ENCODE data around the gene MAPK8IP2.

DNA sequence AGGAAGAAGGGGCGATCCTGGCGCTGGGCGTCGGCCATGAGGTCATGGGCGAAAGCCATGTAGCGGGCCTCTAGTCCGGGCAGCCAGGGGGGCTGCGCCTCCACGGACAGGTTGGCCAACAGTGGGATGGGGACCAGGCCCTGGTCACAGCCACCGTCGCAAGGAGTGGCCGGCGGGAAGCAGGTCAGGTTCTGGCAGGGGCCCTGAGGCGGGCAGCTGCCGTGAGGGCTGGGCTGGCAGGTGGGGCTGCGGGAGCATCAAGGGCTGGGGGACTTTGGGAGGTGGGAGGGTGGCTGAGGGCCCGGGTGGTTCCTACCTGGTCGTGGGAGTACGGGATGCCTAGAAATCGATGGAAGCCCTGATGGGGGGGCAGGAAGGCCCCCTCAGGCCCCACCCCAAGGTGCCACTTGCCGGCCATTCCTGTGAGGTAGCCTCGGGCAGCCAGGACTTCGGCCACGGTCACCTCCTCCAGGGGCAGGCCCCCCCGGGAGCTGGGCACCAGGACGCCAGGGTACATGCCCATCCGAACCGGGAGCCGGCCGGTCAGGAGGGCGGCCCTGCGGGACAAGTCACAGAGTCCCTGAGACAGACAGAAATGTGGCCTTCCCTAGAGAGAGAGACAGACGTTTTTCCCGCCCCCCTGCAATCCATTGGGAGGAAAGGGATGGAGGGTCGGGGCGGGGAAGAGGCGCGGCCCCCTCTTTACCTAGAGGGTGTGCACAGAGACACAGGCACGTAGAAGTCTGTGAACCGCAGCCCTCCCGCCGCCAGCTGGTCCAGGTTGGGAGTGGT is 26.5 kb downstream of the MAPK8IP2 start:
- no peak for TF ChIP-seq SMC3 (IDR thresholded peaks at IDR 0.05)
- TF ChIP-seq, protein P1, sequence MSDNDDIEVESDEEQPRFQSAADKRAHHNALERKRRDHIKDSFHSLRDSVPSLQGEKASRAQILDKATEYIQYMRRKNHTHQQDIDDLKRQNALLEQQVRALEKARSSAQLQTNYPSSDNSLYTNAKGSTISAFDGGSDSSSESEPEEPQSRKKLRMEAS (IDR thresholded peaks at IDR 0.05): no peak
- no peak for TF ChIP-seq MYC (IDR thresholded peaks at IDR 0.05; ENCODE audit: borderline replicate concordance, low read length)
- TF ChIP-seq, protein P2, sequence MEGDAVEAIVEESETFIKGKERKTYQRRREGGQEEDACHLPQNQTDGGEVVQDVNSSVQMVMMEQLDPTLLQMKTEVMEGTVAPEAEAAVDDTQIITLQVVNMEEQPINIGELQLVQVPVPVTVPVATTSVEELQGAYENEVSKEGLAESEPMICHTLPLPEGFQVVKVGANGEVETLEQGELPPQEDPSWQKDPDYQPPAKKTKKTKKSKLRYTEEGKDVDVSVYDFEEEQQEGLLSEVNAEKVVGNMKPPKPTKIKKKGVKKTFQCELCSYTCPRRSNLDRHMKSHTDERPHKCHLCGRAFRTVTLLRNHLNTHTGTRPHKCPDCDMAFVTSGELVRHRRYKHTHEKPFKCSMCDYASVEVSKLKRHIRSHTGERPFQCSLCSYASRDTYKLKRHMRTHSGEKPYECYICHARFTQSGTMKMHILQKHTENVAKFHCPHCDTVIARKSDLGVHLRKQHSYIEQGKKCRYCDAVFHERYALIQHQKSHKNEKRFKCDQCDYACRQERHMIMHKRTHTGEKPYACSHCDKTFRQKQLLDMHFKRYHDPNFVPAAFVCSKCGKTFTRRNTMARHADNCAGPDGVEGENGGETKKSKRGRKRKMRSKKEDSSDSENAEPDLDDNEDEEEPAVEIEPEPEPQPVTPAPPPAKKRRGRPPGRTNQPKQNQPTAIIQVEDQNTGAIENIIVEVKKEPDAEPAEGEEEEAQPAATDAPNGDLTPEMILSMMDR (IDR thresholded peaks at IDR 0.05): no peak
- no peak for TF ChIP-seq POLR2A (IDR thresholded peaks at IDR 0.05; ENCODE audit: low read length)
- TF ChIP-seq RAD21 (conservative IDR thresholded peaks at IDR 0.05 in 1 of 2, IDR thresholded peaks at IDR 0.05 in 1 of 2): no peak
